Esophagus muscularis mucosa (tissue), 3 donors: ENCODE results near the gene CLNK.

ENCODE experiments used
- POLR2A ChIP-seq: fragments of 450-650 bp; IDR thresholded peaks from one replicate; pipeline ENCODE4 v1.6.1; 2017; ENCODE audit warnings: antibody characterized with exemption, moderate library complexity, mild to moderate bottlenecking, low read depth
- TF ChIP-seq, protein P1 (sequence below), 3 experiments: fragments of 200-600 bp in 2 of 3; fragments of 450-650 bp in 1 of 3; sonication (generic) in 2 of 3; IDR thresholded peaks; one replicate each; pipeline ENCODE4 v1.5.1; 2017 to 2019; ENCODE audit warnings: antibody characterized with exemption in 3 of 3, mild to moderate bottlenecking in 2 of 3, moderate library complexity in 1 of 3

DNA sequence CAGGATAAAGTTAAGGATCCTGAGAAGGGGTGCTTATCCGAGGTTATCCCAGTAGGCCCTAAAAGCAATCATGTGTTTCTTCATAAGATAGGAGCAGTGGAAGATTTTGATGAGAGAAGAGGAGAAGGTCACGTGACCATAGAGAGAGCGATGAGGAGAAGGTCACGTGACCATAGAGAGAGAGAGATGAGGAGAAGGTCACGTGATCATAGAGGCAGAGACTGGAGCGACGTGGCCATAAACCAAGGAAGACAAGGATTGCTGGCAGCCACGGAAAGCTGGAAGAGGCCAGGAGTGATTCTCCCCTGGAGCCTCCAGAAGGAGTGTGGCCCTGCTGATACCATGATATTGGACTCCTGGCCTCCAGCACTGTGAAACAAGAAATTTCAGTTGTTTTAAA, 188.9 kb downstream of the CLNK start:
- no peak for TF ChIP-seq POLR2A
- TF ChIP-seq, protein P1, sequence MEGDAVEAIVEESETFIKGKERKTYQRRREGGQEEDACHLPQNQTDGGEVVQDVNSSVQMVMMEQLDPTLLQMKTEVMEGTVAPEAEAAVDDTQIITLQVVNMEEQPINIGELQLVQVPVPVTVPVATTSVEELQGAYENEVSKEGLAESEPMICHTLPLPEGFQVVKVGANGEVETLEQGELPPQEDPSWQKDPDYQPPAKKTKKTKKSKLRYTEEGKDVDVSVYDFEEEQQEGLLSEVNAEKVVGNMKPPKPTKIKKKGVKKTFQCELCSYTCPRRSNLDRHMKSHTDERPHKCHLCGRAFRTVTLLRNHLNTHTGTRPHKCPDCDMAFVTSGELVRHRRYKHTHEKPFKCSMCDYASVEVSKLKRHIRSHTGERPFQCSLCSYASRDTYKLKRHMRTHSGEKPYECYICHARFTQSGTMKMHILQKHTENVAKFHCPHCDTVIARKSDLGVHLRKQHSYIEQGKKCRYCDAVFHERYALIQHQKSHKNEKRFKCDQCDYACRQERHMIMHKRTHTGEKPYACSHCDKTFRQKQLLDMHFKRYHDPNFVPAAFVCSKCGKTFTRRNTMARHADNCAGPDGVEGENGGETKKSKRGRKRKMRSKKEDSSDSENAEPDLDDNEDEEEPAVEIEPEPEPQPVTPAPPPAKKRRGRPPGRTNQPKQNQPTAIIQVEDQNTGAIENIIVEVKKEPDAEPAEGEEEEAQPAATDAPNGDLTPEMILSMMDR (IDR thresholded peaks at IDR 0.05): no peak
